Activated CD4-positive, alpha-beta T cell treated with anti-CD3 and anti-CD28 coated beads for 48 hours (primary cell): ENCODE results near the gene RPL11.
A peak's percentile ranks its signal among the peaks of the same experiment; 100 is the strongest.

Source experiments
- DNase-seq: peaks from one replicate; pipeline ENCODE4 v3.0.0-alpha.2; 2020

The RPL11 gene

GRCh38 chr1:23736437-23737134 lies 45.0 kb downstream of the RPL11 start:
- peak; percentile 55 for DNase-seq

- no peak for DNase-seq
Observed at GRCh38 chr1:23741609-23742008, 50.0 kb downstream of the RPL11 start.

GRCh38 chr1:23742670-23743286 lies 51.2 kb downstream of the RPL11 start:
- peak; percentile 43 for DNase-seq

GRCh38 chr1:23743287-23744152 lies 51.9 kb downstream of the RPL11 start, which contains the start of gene ELOA:
TSS of gene ELOA (plus strand) at chr1:23743471. CDS start at chr1:23743504, 33 bp downstream.
- peak; percentile 84 for DNase-seq

DNA sequence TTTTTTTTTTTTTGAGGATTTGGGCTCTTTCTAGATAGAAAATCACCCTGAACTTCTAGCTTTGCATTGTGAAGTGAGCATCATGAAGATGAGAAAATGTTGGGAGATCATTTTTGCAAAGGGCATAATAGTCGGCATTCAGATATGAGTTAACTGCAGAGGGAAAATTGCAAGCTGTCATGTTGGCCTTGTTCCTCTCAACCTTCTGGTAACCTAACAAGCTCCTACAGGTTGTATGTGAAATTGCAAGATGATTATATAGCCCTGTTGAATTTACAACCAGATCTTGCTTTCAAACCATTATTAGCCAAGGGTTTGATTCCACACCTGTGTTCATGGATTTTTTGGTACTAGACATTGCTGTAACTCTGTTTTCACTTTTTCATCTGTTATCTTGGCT lies 53.9 kb downstream of the RPL11 start:
- DNase-seq: no peak
